PC-9 (cell line): ENCODE results near the gene ACBD6.

Experiments used
- EZH2 ChIP-seq: fragments of 200-600 bp; sonication (generic); IDR thresholded peaks from 2 replicates; pipeline ENCODE4 v1.8.0; 2017; ENCODE audit warnings: antibody characterized with exemption, low read depth
- TF ChIP-seq, protein P1 (sequence below): fragments of 200-600 bp; sonication (generic); conservative IDR thresholded peaks from 2 replicates; pipeline ENCODE4 v1.6.1; 2017; ENCODE audit warnings: mixed run types, antibody characterized with exemption, mild to moderate bottlenecking, moderate library complexity

DNA sequence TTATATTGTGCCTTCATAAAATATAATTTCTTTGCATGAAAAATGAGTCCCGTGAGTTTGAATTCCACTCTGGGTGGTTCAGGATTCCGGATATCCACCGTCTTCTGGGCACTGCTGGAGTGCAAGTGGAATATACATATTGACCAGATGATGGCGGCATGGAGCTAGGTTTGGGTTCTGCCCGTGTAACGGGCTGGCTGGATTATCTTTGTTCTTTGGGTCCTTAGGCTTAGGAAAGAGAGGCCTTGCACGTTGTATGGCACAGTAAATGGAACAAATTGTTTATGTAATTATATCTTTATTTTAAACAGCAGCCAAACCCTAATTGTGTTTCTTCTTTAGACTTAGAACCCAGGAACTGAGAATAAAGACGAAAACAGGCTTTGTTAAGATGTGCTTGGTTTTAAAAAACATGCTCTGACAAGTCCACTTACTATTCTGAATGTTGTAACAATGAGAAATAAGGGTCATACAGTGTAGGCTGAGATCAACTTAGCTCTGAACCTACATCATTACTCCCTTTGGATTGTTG is 13.5 kb upstream of the ACBD6 start:
- TF ChIP-seq, protein P1, sequence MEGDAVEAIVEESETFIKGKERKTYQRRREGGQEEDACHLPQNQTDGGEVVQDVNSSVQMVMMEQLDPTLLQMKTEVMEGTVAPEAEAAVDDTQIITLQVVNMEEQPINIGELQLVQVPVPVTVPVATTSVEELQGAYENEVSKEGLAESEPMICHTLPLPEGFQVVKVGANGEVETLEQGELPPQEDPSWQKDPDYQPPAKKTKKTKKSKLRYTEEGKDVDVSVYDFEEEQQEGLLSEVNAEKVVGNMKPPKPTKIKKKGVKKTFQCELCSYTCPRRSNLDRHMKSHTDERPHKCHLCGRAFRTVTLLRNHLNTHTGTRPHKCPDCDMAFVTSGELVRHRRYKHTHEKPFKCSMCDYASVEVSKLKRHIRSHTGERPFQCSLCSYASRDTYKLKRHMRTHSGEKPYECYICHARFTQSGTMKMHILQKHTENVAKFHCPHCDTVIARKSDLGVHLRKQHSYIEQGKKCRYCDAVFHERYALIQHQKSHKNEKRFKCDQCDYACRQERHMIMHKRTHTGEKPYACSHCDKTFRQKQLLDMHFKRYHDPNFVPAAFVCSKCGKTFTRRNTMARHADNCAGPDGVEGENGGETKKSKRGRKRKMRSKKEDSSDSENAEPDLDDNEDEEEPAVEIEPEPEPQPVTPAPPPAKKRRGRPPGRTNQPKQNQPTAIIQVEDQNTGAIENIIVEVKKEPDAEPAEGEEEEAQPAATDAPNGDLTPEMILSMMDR: peak; percentile 86
- no peak for TF ChIP-seq EZH2
